ENCODE data around the gene GPATCH4. TPM values are rescaled to one million over a fixed set of nuclear protein-coding genes. Genes with fewer than 3 reads are reported as not detected.
A peak's percentile ranks its signal among the peaks of the same experiment; 100 is the strongest.

Gene GPATCH4
- total RNA-seq, 2 donors from 2014 or later = 39.2 to 39.6 TPM

DNA sequence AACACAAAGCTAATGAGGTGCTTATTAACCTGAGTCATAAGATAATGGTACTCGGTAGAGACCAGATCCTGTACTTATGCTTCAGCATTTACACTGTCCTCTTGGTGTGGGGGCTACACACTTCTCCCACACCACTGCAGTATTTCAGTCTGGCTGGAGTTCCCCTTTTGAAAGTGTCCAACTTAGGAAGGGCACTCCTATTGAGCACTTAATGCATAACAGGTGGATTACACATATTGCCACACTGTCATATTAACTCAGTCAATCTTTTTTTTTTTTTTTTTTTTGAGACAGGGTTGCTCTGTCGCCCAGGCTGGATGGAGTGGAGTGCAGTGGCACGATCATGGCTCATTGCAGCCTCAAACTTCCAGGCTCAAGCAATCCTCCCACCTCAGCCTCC lies 1.5 kb downstream of the GPATCH4 start:
- Mint-ChIP-seq H3K4me3 (peak overlapping the region; percentile 99), H3K4me1 (peaks cover 40% of the 10 kb centered on the region), H3K27me3 (no peaks in the 10 kb centered on the region), H3K36me3 (ENCODE audit: low read depth) (peaks cover 16% of the 10 kb centered on the region), H3K27ac (peak overlapping the region; percentile 98)
- DNase-seq (no peak), ATAC-seq (peak; percentile 74)
- no peaks in the 10 kb centered on the region for H3K9me3 ChIP-seq (ENCODE audit: control insufficient read depth, low read length, poor library complexity, severe bottlenecking)

DNA sequence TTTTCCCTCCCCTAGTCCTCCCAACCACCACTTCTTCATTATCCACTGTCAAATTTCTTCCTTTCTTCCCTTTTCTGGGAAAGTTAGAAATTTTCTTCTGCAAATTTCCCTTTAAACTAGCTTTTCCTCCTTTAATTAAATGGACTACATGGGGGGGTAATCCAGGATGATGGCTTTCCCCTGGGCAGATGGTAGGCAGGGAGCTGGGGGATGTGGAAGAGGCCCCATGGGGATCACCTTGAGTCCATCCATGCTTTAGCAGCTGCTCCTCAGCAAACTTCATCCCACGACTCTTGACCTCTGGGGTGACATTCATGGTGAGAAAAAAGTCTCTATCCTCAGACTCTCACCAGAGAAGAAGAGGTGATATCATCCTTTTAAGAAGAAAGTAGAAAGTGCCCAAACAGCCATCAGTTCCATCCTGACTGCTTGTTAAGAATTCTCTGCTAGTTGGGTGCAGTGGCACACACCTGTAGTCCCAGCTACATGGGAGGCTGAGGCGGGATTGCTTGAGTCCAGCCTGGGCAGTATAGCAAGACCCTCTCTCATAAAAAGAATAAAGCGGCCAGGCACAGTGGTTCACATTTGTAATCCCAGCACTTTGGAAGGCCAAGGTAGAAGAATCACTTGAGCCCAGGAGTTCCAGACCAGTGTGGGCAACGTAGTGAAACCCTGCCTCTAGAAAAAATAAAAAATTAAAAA lies 2.4 kb downstream of the GPATCH4 start:
- no peaks in the 10 kb centered on the region for H3K27me3 Mint-ChIP-seq
- no peak for DNase-seq
- ATAC-seq = no peak
- H3K36me3 Mint-ChIP-seq (ENCODE audit: low read depth) = peaks cover 16% of the 10 kb centered on the region
- H3K9me3 ChIP-seq (ENCODE audit: control insufficient read depth, low read length, poor library complexity, severe bottlenecking) = no peaks in the 10 kb centered on the region
- peaks cover 40% of the 10 kb centered on the region for H3K4me1 Mint-ChIP-seq
- no peak overlapping the region for H3K4me3 Mint-ChIP-seq
- H3K27ac Mint-ChIP-seq = peak overlapping the region; percentile 69

DNA sequence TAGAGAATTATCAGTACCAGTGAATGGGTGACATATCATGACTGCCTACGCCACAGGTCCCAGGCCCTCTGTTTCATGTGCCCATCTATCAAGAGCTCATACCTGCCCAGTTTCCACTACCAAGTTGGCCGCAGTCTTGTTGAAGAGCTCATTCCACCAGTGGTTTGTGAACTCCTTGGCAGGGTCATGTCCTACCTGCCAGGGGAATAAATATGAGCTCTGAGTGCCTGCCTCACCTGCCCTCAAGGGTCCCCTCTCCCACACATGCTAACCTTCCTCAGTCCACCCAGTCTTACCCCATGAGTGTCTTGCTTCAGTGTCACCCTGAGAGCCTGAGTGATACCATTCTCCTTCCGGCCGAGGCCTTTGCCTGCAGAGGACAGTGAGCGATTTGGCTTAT lies 3.2 kb downstream of the GPATCH4 start:
- H3K36me3 Mint-ChIP-seq (ENCODE audit: low read depth) = peaks cover 16% of the 10 kb centered on the region
- ATAC-seq = no peak
- no peaks in the 10 kb centered on the region for H3K9me3 ChIP-seq (ENCODE audit: control insufficient read depth, low read length, poor library complexity, severe bottlenecking)
- H3K4me1 Mint-ChIP-seq = peaks cover 40% of the 10 kb centered on the region
- DNase-seq = no peak
- no peaks in the 10 kb centered on the region for H3K27me3 Mint-ChIP-seq
- peak overlapping the region; percentile 69 for H3K27ac Mint-ChIP-seq
- no peak overlapping the region for H3K4me3 Mint-ChIP-seq

DNA sequence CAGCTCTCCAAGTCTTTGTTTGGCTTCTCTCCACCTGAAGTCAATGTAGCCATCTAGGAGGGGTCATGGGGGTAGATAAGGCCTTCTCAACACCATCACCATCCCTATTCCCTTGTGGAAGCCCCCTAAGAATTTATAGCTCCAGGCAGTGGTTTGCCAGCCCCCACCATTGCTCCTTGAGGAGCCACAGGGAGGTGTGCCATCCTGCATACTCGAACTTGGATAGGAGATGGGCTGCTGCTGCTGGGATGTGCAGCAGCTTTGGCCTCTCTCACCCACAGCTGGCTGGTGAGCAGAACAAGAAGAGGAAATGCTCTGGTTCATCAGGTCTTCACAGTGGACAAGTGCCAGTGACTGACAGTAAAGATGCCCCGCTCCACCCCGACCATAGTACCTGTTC lies 4.9 kb downstream of the GPATCH4 start:
- peaks cover 33% of the 10 kb centered on the region for H3K4me1 Mint-ChIP-seq
- DNase-seq (no peak), ATAC-seq (no peak)
- H3K4me3 Mint-ChIP-seq = no peak overlapping the region
- H3K27me3 Mint-ChIP-seq = no peaks in the 10 kb centered on the region
- no peaks in the 10 kb centered on the region for H3K9me3 ChIP-seq (ENCODE audit: control insufficient read depth, low read length, poor library complexity, severe bottlenecking)
- H3K27ac Mint-ChIP-seq = peak overlapping the region; percentile 19
- peaks cover 16% of the 10 kb centered on the region for H3K36me3 Mint-ChIP-seq (ENCODE audit: low read depth)

DNA sequence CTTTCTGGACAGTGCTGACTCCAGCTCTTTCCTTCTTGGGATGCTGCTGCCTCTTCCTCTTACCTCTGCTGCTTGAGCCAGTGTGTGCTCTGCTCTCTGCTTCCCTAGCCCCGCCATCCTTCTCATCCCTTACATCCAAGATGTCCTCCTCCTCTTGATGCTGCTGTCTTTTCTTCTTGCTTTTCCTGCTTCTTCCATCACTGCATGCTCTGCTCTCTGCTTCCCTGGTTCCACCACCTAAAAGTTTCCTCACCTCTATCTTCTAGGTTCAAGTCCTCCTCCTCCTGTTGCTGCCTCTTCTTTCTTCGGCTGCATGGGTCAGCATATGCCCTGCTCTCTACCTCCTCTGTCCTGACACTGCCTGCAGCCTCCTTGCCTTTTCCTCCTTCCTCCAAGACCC lies 6.3 kb downstream of the GPATCH4 start:
- Mint-ChIP-seq H3K27ac (no peak overlapping the region), H3K4me3 (peak overlapping the region; percentile 68), H3K4me1 (peaks cover 27% of the 10 kb centered on the region), H3K36me3 (ENCODE audit: low read depth) (peaks cover 14% of the 10 kb centered on the region), H3K27me3 (no peaks in the 10 kb centered on the region)
- H3K9me3 ChIP-seq (ENCODE audit: control insufficient read depth, low read length, poor library complexity, severe bottlenecking) = no peaks in the 10 kb centered on the region
- no peak for ATAC-seq
- DNase-seq = no peak

DNA sequence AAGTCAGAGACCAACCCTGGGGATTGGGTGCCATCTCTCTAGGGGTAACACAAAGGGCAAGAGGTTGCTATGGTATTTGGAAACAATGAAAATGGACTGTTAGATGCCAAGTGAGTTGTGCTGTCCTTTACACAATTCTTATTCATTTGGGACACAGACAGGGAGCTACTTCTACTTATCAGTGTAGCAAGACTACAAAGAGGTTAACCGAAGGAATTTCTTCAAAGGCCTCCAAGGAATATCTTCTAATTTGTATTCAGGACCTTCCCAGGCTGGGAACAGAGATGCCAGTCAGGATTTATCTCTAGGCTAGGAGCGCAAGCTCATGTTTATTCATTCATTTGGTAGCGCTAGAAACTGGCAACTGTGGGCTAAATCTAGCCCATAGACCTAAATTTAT lies 7.1 kb downstream of the GPATCH4 start:
- peaks cover 14% of the 10 kb centered on the region for H3K36me3 Mint-ChIP-seq (ENCODE audit: low read depth)

DNA sequence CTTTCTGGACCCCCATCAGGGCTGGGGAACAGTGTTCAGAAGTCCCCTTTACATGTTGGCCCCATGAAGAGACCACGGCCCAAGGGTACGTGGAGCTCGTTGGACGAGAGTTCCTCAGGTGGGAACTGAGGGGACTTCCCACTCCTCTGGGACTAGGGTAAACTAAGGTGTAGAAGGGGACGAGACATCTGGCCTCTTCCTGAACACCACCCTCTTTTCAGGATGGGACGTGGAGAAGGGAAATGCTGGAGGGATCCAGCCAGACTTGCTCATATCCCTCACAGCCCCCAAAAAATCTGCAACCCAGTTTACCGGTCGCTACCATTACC lies 7.7 kb downstream of the GPATCH4 start:
- ATAC-seq (no peak), DNase-seq (no peak)
- Mint-ChIP-seq H3K4me3 (no peak overlapping the region), H3K27me3 (no peaks in the 10 kb centered on the region), H3K27ac (no peak overlapping the region), H3K36me3 (ENCODE audit: low read depth) (peaks cover 14% of the 10 kb centered on the region), H3K4me1 (peaks cover 26% of the 10 kb centered on the region)
- no peaks in the 10 kb centered on the region for H3K9me3 ChIP-seq (ENCODE audit: control insufficient read depth, low read length, poor library complexity, severe bottlenecking)

More for the DNA sequence above, 7.1 kb downstream of the GPATCH4 start:
- ATAC-seq (no peak), DNase-seq (no peak)
- H3K4me3 Mint-ChIP-seq = no peak overlapping the region
- H3K27me3 Mint-ChIP-seq = no peaks in the 10 kb centered on the region
- no peaks in the 10 kb centered on the region for H3K9me3 ChIP-seq (ENCODE audit: control insufficient read depth, low read length, poor library complexity, severe bottlenecking)
- peaks cover 27% of the 10 kb centered on the region for H3K4me1 Mint-ChIP-seq
- H3K27ac Mint-ChIP-seq = no peak overlapping the region

DNA sequence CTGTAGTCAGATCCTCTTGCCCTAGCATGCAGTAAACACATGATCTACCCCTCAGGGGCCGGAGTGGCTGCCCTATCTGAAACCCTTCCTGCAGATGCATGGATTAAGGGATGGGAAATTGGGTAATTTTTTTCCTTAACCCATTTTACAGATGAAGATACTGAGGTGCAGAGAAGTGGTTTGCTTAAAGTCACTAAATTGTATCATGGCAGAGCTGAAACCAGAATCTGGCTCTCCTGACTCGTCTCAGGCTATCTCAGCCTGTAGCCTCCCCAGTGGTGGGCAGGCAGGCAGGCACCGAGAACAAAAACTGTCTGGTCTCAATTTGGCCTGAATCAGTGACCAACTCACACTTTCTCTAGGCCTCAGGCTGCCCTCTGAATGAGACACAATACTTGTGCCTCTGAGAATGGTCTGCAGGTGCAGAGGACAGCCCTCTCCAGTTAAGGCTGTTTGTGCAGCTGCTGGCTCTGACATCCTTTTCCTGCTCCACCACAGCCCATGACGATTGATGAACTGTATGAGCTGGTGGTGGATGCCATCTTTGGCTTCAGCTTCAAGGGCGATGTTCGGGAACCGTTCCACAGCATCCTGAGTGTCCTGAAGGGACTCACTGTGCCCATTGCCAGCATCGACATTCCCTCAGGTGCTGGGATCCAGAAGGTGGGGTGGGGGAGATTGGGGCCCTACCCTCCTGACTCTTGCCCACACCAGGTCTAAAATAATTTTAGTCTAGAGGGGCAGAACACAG lies 8.2 kb downstream of the GPATCH4 start:
- Mint-ChIP-seq H3K4me3 (peak overlapping the region; percentile 85), H3K27ac (peak overlapping the region; percentile 76), H3K27me3 (no peaks in the 10 kb centered on the region), H3K4me1 (peaks cover 22% of the 10 kb centered on the region), H3K36me3 (ENCODE audit: low read depth) (peaks cover 14% of the 10 kb centered on the region)
- ATAC-seq (no peak), DNase-seq (no peak)
- no peaks in the 10 kb centered on the region for H3K9me3 ChIP-seq (ENCODE audit: control insufficient read depth, low read length, poor library complexity, severe bottlenecking)

DNA sequence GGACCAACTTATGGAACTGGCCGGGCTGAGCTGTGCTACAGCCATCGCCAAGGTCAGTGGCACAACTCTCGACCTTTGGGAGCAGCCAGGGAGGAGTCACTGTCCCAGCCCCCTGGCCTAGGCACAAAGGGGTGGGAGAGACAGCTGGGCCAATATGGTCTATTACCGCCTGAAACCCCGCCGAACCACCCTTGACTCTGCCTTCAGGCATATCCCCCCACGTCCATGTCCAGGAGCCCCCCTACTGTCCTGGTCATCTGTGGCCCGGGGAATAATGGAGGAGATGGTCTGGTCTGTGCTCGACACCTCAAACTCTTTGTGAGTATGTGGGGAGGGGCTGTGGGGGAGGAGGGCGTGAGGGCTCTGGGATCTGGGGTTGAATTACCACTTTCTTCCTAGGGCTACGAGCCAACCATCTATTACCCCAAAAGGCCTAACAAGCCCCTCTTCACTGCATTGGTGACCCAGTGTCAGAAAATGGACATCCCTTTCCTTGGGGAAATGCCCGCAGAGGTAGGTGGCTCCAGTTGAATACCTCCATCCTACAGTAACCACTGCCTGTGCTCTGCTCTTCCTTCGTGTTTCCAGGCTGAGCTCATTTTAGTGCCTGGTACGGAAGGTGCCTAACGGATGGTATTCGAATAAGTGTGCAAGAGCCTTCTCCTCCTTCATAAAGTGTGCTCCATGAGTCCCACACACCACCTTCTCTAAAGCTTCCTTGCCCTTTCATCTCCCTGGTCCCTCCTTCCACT lies 8.9 kb downstream of the GPATCH4 start:
- H3K27ac Mint-ChIP-seq = peak overlapping the region; percentile 76
- ATAC-seq = no peak
- no peak for DNase-seq

DNA sequence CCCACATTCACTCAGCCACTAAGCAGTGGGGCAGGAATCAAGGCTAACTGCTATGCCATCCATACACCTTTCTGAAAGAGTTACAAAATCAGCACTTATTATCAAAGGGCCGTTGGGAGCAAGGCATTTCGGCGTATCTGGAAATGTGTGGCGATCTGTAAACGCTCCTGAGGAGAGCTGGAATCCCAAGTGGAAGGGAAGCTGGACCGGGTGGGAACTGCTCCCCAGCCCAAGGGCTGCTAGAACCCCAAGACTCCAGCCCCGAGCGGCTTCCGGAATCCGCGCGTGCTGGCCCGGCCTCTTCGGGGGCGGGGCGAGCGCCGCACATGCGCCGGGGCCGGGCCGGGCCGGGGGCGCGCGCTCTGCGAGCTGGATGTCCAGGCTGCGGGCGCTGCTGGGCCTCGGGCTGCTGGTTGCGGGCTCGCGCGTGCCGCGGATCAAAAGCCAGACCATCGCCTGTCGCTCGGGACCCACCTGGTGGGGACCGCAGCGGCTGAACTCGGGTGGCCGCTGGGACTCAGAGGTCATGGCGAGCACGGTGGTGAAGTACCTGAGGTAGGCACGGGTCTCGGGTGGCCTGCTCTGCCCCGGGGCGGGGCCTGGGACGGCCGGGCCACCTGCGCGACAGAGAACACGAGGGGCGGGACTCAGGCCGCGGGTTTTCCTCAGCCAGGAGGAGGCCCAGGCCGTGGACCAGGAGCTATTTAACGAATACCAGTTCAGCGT lies 9.7 kb downstream of the GPATCH4 start, which contains the start of gene NAXE:
TSS of gene NAXE (plus strand) at position 345 of the 726 bp plus-strand sequence. CDS start at position 374, 29 bp downstream.
- DNase-seq = peak; percentile 56 to 73 (median 64)
- peak within 1 kb of the TSS; percentile 85 for H3K4me3 Mint-ChIP-seq
- peaks cover 8% of the 10 kb centered on the region for H3K36me3 Mint-ChIP-seq (ENCODE audit: low read depth)
- H3K27ac Mint-ChIP-seq = peak within 1 kb of the TSS; percentile 76
- H3K4me1 Mint-ChIP-seq = peaks cover 16% of the 10 kb centered on the region
- peak; percentile 97 for ATAC-seq
- H3K27me3 Mint-ChIP-seq = no peaks in the 10 kb centered on the region
- no peaks in the 10 kb centered on the region for H3K9me3 ChIP-seq (ENCODE audit: control insufficient read depth, low read length, poor library complexity, severe bottlenecking)

More for the DNA sequence above, 8.9 kb downstream of the GPATCH4 start:
- Mint-ChIP-seq H3K27me3 (no peaks in the 10 kb centered on the region), H3K36me3 (ENCODE audit: low read depth) (peaks cover 14% of the 10 kb centered on the region), H3K4me1 (peaks cover 21% of the 10 kb centered on the region), H3K4me3 (peak overlapping the region; percentile 85)
- H3K9me3 ChIP-seq (ENCODE audit: control insufficient read depth, low read length, poor library complexity, severe bottlenecking) = no peaks in the 10 kb centered on the region

DNA sequence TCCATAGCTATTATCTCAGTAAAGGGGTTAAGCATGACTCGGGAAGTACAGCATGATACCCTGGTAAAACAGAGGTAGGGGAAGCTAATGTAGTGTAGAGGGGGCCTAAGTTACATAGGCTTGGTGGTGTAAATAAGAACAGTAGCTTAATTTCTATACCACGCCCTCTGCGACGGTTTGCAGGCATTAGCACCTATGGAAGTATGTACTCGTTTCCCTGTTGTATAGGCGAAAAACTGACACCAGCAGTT lies 10.2 kb downstream of the GPATCH4 start:
- peak overlapping the region; percentile 76 for H3K27ac Mint-ChIP-seq
- peaks cover 8% of the 10 kb centered on the region for H3K36me3 Mint-ChIP-seq (ENCODE audit: low read depth)
- H3K27me3 Mint-ChIP-seq = no peaks in the 10 kb centered on the region
- H3K9me3 ChIP-seq (ENCODE audit: control insufficient read depth, low read length, poor library complexity, severe bottlenecking) = no peaks in the 10 kb centered on the region
- ATAC-seq = peak; percentile 22
- H3K4me1 Mint-ChIP-seq = peaks cover 16% of the 10 kb centered on the region
- no peak for DNase-seq
- H3K4me3 Mint-ChIP-seq = peak overlapping the region; percentile 85

DNA sequence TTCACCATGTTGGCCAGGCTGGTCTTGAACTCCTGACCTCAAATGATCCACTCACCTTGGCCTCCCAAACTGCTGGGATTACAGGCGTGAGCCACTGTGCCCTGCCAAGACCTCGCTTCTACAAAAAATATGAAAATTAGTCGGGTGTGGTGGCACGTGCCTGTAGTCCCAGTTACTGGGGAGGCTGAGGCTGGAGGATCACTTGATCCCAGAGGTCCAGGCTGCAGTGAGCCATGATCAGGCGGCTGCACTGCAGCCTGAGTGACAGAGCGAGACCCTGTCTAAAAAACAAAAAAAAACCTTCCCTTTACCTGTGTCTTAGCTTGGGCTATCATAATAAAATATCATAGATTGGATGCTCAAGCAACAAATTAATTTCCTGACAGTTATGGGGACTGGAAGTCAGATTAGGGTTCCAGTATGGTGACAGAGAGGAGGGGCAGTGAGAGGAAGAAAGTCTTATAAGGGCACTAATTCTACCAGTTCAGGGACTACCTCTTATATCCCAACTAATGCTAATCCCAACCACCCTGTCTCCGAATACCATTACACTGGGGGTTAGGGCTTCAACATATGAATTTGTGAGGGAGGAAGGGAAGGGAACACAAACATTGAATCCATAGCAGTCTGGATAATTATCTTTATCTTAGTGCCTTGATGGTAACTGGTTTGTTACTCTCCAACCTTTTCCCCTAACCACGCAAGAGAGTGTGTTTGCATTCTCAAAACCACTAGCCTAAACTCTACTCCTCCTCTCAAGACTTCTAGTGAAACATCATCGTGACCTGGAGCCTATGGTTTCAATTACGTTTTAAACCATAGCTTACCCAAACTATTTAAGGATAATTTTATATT lies 10.7 kb downstream of the GPATCH4 start:
- Mint-ChIP-seq H3K4me3 (no peak overlapping the region), H3K36me3 (ENCODE audit: low read depth) (peaks cover 8% of the 10 kb centered on the region), H3K27ac (peak overlapping the region; percentile 76), H3K4me1 (peaks cover 14% of the 10 kb centered on the region), H3K27me3 (no peaks in the 10 kb centered on the region)
- no peaks in the 10 kb centered on the region for H3K9me3 ChIP-seq (ENCODE audit: control insufficient read depth, low read length, poor library complexity, severe bottlenecking)
- ATAC-seq (no peak), DNase-seq (no peak)
